ENCODE data around the gene TDRD7.

DNA sequence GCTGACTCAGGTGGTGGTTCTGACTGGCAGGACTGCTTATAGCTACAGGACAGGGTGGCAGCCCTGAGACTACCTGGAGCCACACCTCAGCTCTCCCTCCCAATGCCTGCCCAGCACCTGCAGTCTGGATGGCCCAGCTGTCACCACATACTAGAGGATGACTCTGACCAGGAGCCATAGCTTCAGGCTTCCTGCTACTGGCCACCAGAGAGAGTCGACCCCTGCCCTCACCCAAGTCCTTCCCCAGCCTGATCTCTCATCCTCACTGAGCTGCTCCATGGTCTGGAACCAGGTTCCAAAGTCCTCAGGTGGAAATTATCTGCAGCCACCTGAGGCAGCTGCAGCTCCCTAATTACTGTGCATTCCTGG, 25.6 kb upstream of the TDRD7 start:
- TF ChIP-seq, protein P1, sequence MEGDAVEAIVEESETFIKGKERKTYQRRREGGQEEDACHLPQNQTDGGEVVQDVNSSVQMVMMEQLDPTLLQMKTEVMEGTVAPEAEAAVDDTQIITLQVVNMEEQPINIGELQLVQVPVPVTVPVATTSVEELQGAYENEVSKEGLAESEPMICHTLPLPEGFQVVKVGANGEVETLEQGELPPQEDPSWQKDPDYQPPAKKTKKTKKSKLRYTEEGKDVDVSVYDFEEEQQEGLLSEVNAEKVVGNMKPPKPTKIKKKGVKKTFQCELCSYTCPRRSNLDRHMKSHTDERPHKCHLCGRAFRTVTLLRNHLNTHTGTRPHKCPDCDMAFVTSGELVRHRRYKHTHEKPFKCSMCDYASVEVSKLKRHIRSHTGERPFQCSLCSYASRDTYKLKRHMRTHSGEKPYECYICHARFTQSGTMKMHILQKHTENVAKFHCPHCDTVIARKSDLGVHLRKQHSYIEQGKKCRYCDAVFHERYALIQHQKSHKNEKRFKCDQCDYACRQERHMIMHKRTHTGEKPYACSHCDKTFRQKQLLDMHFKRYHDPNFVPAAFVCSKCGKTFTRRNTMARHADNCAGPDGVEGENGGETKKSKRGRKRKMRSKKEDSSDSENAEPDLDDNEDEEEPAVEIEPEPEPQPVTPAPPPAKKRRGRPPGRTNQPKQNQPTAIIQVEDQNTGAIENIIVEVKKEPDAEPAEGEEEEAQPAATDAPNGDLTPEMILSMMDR (CRISPR knock-in tag; IDR thresholded peaks at IDR 0.05), result no peak
- no peak for TF ChIP-seq CHD2 (IDR thresholded peaks at IDR 0.05; ENCODE audit: low read depth, low read length)

Measured in HepG2 (cell line).